Fibroblast of the aortic adventitia (primary cell): ENCODE results near the gene TEX29. TPM values are rescaled to one million over a fixed set of nuclear protein-coding genes. Genes with fewer than 3 reads are reported as not detected.

Source experiments
- DNase-seq: peaks from one replicate; pipeline ENCODE4 v3.0.0-alpha.2; 2010; ENCODE audit warnings: low read depth
- H3K4me3 ChIP-seq: 2 replicates; pipeline ENCODE4 v1.5.1; 2011; ENCODE audit warnings: low read depth, mild to moderate bottlenecking, control low read depth, low read length, moderate library complexity
- CTCF ChIP-seq: IDR thresholded peaks from 2 replicates; pipeline ENCODE4 v1.5.1; 2011; ENCODE audit warnings: mild to moderate bottlenecking, low read length, control low read depth, inconsistent platforms; ENCODE audit not compliant: insufficient read depth
- total RNA-seq: library from RNA; depleted of rRNA; stranded (reverse); fragments of >200 nt; gene quantifications from 2 replicates; pipeline ENCODE4 v1.2.3, GENCODE V29; 2012; ENCODE audit warnings: low replicate concordance

Gene TEX29
- total RNA-seq, 1 donor = not detected

DNA sequence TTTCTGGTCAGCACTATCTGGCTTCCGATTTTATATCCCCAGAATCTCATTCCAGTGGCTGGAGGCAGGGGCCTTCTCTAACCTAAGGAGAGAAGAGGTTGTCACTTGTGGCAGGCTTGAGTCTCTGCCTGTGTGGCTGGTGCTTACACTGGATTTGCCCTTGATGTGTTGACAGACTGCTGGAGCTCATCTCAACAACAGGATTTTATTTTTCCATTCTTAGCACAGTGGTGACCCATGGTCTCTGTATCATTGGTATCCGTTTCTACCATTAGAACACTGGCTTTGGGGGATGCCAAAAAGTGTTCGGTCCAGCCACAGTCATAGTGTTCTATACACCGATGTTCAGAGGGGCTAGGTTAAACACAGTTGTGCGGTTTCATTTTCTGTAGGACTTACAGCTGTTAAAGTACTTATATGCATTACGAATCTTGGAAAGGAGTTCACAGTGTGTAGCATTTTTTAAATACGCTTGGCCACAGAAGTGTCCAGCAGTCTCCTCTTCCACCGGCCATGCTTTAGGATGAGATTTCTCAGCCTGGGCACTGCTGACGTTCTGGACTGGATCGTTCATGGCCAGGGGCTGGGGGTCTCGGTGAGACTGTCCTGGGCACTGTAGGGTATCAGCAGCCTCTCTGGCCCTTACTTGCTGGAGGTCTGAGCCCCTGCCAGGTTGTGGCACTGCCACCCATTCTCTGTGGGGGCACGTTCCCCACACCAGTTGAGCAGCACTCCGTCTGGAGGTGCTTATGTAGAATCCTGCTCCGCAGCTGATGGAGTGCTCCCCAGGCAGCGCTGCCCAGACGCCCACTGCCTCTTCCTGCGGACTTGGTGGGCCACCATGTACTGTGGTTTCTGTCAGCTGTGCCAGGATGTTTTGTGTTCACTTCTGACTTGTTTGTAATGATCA lies 41.4 kb upstream of the TEX29 start:
- DNase-seq = no peak
- no peak overlapping the region for H3K4me3 ChIP-seq
- TF ChIP-seq CTCF = no peak

GRCh38 chr13:111280226-111280625 lies 40.2 kb upstream of the TEX29 start:
- no peak overlapping the region for H3K4me3 ChIP-seq
- TF ChIP-seq CTCF = no peak
- no peak for DNase-seq

- no peak overlapping the region for H3K4me3 ChIP-seq
- DNase-seq = peak; percentile 55
- no peak for TF ChIP-seq CTCF
Observed at GRCh38 chr13:111280681-111281585, 39.5 kb upstream of the TEX29 start.

DNA sequence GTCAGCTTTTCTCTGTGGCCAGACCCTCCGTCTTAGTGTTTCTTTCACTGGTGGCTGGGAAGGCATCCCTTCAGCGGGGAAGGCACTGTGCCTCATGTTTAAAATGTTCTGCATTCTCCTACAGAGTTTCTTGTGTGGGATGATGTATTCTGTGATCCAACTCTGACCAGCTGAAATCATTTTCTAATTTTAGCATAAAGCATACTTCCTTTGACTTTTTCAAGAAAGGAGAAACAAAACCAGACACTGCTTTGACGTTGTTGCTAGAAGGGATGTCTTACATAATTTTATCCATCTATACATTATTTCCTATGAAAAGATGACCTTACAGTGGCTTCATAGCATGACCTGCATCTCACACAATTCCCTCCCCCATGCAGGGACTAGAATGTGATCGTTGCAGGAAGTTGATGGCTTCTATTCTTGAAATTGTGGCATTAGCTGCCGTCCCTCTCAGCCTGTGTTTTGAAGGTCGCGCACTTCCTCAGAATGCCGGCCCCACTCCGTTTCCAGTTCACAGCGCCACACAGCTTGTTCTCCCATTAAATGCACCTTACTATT lies 38.6 kb upstream of the TEX29 start:
- TF ChIP-seq CTCF = no peak
- no peak overlapping the region for H3K4me3 ChIP-seq
- peak; percentile 57 for DNase-seq

DNA sequence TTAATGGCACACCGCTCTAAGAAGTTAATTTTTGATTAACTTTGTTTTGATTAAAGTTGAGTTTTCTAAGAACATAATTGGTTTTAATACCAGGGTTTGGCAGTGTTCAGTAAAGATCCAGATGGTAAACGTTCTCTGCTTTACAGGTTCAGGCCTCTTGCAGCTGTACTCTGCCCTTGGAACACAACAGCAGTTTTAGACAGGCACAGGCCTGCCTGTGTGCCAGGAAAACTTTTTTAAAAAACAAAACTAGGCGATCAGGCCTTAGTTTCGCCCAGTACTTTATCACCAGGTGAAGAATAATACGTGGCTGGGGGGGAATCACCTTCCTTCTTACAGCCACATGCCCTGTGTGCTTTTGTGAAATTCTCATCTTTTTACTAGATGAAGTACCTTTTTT lies 38.0 kb upstream of the TEX29 start:
- no peak for DNase-seq
- no peak for TF ChIP-seq CTCF
- H3K4me3 ChIP-seq = no peak overlapping the region

DNA sequence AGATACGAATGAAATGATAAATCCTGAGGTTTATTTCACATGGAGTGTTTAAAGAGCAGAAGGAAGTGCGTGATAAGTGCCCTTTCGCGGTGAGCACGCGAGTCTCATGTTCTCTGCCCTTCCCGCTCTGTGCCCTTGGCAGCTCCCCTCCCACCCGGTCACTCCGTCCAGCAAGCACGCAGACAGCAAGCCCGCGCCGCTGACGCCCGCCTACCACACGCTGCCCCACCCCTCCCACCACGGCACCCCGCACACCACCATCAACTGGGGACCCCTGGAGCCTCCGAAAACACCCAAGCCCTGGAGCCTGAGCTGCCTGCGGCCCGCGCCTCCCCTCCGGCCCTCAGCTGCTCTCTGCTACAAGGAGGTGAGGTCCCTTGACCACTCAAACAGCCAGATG lies 37.4 kb upstream of the TEX29 start:
- H3K4me3 ChIP-seq = no peak overlapping the region
- DNase-seq = no peak
- TF ChIP-seq CTCF = no peak
